K562 (cell line): ENCODE measurements around the gene ZFAND3.

ENCODE experiments used
- BDP1 ChIP-seq: IDR thresholded peaks from 3 replicates; pipeline ENCODE4 v1.6.1; 2011; ENCODE audit not compliant: insufficient read length, insufficient read depth
- BRCA1 ChIP-seq, 2 experiments: fragments of 450-650 bp in 1 of 2; sonication (generic) in 1 of 2; formaldehyde crosslinking in 1 of 2; IDR thresholded peaks; 2 replicates each; pipeline versions ENCODE4 v1.5.0 to v1.6.1; 2017 to 2020; ENCODE audit warnings: mild to moderate bottlenecking in 1 of 2, missing genetic modification reagents in 1 of 2
- CBX2 ChIP-seq: fragments of 200-600 bp; sonication (generic); IDR thresholded peaks from one replicate; pipeline ENCODE4 v1.6.1; 2012; ENCODE audit warnings: mild to moderate bottlenecking, low read length, inconsistent platforms; ENCODE audit not compliant: insufficient read depth, poor library complexity, severe bottlenecking
- JUND ChIP-seq, 2 experiments: IDR thresholded peaks; 2 replicates in 1 of 2; 3 replicates in 1 of 2; pipeline ENCODE4 v1.6.1; 2011; ENCODE audit warnings: borderline replicate concordance in 2 of 2, low read depth in 2 of 2, low read length in 2 of 2, improper control_type of control experiment in 1 of 2, missing biosample characterization in 1 of 2, missing genetic modification characterization in 1 of 2, missing genetic modification reagents in 1 of 2
- POLR2A ChIP-seq: fragments of 450-650 bp; conservative IDR thresholded peaks from 2 replicates; pipeline ENCODE4 v1.6.1; 2016
- POLR2AphosphoS5 ChIP-seq: IDR thresholded peaks from 2 replicates; pipeline ENCODE4 v1.6.1; 2011; ENCODE audit warnings: mild to moderate bottlenecking, low read depth, low read length, moderate library complexity; ENCODE audit not compliant: control insufficient read depth, insufficient read depth
- SIN3A ChIP-seq, 2 experiments: fragments of 150-350 bp in 1 of 2; IDR thresholded peaks; 2 replicates each; pipeline ENCODE4 v1.6.1; 2011 to 2016; ENCODE audit warnings: borderline replicate concordance in 2 of 2, low read depth in 2 of 2, low read length in 2 of 2, mild to moderate bottlenecking in 2 of 2, moderate library complexity in 2 of 2; ENCODE audit not compliant: control insufficient read depth in 1 of 2
- ZZZ3 ChIP-seq: fragments of 450-650 bp; IDR thresholded peaks from 2 replicates; pipeline ENCODE4 v1.6.1; 2016; ENCODE audit warnings: antibody characterized with exemption, mild to moderate bottlenecking, moderate library complexity
- TF ChIP-seq, protein P1 (sequence below), 3 experiments: IDR thresholded peaks in 2 of 3; conservative IDR thresholded peaks in 1 of 3; 2 replicates each; pipeline ENCODE4 v1.5.1; 2011 to 2012; ENCODE audit warnings: low read length in 3 of 3, mild to moderate bottlenecking in 3 of 3, control low read depth in 2 of 3, improper control_type of control experiment in 1 of 3, inconsistent platforms in 1 of 3, low read depth in 1 of 3, mixed read lengths in 1 of 3, moderate library complexity in 1 of 3; ENCODE audit not compliant: insufficient read depth in 2 of 3

DNA sequence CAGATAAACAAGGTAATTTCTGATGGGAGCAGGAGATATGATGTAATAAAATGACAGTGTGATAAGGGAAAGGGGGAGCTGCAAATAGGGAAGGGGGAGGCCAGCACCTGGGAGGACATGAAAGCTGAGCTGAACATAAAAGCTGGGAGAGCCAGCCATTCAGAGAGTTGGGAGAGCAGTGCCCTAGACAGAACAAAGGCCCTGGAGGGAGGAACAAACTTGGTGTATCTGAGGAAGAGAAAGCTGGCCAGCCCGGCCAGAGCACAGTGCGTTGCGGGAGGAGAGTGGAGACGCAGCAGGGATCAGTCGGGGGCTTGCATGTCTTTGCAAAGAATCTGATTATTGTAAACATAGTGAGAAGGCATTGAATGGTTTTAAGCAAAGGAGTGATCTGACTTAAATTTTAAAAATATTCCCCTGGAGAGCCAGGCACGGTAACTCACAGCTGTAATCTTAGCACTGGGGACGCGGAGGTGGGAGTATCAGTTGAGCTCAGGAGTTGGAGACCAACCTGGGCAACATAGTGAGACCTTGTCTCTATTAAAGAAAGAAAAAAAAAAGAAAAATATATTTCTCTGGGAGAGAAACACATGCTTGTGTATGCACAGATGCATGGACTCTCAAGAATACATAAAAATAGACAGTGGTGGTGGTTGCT is 318.2 kb downstream of the ZFAND3 start:
- no peak for TF ChIP-seq POLR2AphosphoS5
- no peak for TF ChIP-seq ZZZ3
- TF ChIP-seq BRCA1 (IDR thresholded peaks at IDR 0.05): no peak
- TF ChIP-seq BRCA1 (CRISPR knock-in tag; IDR thresholded peaks at IDR 0.05): no peak
- TF ChIP-seq POLR2A: no peak
- TF ChIP-seq BDP1: no peak
- TF ChIP-seq, protein P1, sequence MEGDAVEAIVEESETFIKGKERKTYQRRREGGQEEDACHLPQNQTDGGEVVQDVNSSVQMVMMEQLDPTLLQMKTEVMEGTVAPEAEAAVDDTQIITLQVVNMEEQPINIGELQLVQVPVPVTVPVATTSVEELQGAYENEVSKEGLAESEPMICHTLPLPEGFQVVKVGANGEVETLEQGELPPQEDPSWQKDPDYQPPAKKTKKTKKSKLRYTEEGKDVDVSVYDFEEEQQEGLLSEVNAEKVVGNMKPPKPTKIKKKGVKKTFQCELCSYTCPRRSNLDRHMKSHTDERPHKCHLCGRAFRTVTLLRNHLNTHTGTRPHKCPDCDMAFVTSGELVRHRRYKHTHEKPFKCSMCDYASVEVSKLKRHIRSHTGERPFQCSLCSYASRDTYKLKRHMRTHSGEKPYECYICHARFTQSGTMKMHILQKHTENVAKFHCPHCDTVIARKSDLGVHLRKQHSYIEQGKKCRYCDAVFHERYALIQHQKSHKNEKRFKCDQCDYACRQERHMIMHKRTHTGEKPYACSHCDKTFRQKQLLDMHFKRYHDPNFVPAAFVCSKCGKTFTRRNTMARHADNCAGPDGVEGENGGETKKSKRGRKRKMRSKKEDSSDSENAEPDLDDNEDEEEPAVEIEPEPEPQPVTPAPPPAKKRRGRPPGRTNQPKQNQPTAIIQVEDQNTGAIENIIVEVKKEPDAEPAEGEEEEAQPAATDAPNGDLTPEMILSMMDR (IDR thresholded peaks at IDR 0.05 in 2 of 3, conservative IDR thresholded peaks at IDR 0.05 in 1 of 3; ENCODE audit: insufficient read depth in 2 of 3, low read depth in 1 of 3, low read length in 3 of 3): no peak
- no peak for TF ChIP-seq JUND (IDR thresholded peaks at IDR 0.05; ENCODE audit: borderline replicate concordance, low read depth, low read length)
- no peak for TF ChIP-seq JUND (tag; IDR thresholded peaks at IDR 0.05; ENCODE audit: borderline replicate concordance, low read depth, low read length)
- no peak for TF ChIP-seq CBX2
- TF ChIP-seq SIN3A (IDR thresholded peaks at IDR 0.05; ENCODE audit: borderline replicate concordance in 2 of 2, control insufficient read depth in 1 of 2, low read depth in 2 of 2, low read length in 2 of 2): no peak
